ENCODE measurements around the gene ZNF280A. TPM values are rescaled to one million over a fixed set of nuclear protein-coding genes. Genes with fewer than 3 reads are reported as not detected.
A peak's percentile ranks its signal among the peaks of the same experiment; 100 is the strongest.

ZNF280A gene
- total and polyA plus RNA-seq, 2 of the 8 experiments (the other 6 are each of a cell fraction or from before 2014, with no cell fraction given) = 0.09 to 0.61 TPM

- TF ChIP-seq, protein P1, sequence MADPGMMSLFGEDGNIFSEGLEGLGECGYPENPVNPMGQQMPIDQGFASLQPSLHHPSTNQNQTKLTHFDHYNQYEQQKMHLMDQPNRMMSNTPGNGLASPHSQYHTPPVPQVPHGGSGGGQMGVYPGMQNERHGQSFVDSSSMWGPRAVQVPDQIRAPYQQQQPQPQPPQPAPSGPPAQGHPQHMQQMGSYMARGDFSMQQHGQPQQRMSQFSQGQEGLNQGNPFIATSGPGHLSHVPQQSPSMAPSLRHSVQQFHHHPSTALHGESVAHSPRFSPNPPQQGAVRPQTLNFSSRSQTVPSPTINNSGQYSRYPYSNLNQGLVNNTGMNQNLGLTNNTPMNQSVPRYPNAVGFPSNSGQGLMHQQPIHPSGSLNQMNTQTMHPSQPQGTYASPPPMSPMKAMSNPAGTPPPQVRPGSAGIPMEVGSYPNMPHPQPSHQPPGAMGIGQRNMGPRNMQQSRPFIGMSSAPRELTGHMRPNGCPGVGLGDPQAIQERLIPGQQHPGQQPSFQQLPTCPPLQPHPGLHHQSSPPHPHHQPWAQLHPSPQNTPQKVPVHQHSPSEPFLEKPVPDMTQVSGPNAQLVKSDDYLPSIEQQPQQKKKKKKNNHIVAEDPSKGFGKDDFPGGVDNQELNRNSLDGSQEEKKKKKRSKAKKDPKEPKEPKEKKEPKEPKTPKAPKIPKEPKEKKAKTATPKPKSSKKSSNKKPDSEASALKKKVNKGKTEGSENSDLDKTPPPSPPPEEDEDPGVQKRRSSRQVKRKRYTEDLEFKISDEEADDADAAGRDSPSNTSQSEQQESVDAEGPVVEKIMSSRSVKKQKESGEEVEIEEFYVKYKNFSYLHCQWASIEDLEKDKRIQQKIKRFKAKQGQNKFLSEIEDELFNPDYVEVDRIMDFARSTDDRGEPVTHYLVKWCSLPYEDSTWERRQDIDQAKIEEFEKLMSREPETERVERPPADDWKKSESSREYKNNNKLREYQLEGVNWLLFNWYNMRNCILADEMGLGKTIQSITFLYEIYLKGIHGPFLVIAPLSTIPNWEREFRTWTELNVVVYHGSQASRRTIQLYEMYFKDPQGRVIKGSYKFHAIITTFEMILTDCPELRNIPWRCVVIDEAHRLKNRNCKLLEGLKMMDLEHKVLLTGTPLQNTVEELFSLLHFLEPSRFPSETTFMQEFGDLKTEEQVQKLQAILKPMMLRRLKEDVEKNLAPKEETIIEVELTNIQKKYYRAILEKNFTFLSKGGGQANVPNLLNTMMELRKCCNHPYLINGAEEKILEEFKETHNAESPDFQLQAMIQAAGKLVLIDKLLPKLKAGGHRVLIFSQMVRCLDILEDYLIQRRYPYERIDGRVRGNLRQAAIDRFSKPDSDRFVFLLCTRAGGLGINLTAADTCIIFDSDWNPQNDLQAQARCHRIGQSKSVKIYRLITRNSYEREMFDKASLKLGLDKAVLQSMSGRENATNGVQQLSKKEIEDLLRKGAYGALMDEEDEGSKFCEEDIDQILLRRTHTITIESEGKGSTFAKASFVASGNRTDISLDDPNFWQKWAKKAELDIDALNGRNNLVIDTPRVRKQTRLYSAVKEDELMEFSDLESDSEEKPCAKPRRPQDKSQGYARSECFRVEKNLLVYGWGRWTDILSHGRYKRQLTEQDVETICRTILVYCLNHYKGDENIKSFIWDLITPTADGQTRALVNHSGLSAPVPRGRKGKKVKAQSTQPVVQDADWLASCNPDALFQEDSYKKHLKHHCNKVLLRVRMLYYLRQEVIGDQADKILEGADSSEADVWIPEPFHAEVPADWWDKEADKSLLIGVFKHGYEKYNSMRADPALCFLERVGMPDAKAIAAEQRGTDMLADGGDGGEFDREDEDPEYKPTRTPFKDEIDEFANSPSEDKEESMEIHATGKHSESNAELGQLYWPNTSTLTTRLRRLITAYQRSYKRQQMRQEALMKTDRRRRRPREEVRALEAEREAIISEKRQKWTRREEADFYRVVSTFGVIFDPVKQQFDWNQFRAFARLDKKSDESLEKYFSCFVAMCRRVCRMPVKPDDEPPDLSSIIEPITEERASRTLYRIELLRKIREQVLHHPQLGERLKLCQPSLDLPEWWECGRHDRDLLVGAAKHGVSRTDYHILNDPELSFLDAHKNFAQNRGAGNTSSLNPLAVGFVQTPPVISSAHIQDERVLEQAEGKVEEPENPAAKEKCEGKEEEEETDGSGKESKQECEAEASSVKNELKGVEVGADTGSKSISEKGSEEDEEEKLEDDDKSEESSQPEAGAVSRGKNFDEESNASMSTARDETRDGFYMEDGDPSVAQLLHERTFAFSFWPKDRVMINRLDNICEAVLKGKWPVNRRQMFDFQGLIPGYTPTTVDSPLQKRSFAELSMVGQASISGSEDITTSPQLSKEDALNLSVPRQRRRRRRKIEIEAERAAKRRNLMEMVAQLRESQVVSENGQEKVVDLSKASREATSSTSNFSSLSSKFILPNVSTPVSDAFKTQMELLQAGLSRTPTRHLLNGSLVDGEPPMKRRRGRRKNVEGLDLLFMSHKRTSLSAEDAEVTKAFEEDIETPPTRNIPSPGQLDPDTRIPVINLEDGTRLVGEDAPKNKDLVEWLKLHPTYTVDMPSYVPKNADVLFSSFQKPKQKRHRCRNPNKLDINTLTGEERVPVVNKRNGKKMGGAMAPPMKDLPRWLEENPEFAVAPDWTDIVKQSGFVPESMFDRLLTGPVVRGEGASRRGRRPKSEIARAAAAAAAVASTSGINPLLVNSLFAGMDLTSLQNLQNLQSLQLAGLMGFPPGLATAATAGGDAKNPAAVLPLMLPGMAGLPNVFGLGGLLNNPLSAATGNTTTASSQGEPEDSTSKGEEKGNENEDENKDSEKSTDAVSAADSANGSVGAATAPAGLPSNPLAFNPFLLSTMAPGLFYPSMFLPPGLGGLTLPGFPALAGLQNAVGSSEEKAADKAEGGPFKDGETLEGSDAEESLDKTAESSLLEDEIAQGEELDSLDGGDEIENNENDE (IDR thresholded peaks at IDR 0.05; ENCODE audit: insufficient replicate concordance, low read length) = no peak
- TF ChIP-seq ASH2L (IDR thresholded peaks at IDR 0.05; ENCODE audit: low read length) (peak; percentile 81), CEBPB (IDR thresholded peaks at IDR 0.05; ENCODE audit: low read depth, low read length) (no peak), EZH2 (IDR thresholded peaks at IDR 0.05; ENCODE audit: low read depth, low read length, severe bottlenecking) (no peak), KDM4A (IDR thresholded peaks at IDR 0.05; ENCODE audit: low read depth, low read length, severe bottlenecking) (peak; percentile 95), RAD21 (IDR thresholded peaks at IDR 0.05 in 1 of 2, conservative IDR thresholded peaks at IDR 0.05 in 1 of 2; ENCODE audit: low read depth in 2 of 2, low read length in 2 of 2) (peak; percentile 26 to 36; a peak in 3 of 4 replicates), NANOG (IDR thresholded peaks at IDR 0.05; ENCODE audit: insufficient read depth, low read depth, low read length, poor library complexity, severe bottlenecking) (no peak)
Measured at GRCh38 chr22:22508274-22509176, 11.5 kb downstream of the ZNF280A start, which contains the start of gene ZNF280B (continued).

Data from H1 (cell line).